Caco-2 (cell line): ENCODE data around the gene AUTS2. TPM values are rescaled to one million over a fixed set of nuclear protein-coding genes. Genes with fewer than 3 reads are reported as not detected.

ENCODE experiments used
- BruUV-seq: library from RNA; stranded (reverse); fragments of 400-500 nt; replicated peaks from 2 replicates; lab custom pipeline; 2021; lab: Mats Ljungman, UMichigan
- CTCF ChIA-PET: fragments of 300-600 bp; sonication (Branson Sonifier 250); formaldehyde crosslinking; loops from one replicate; lab custom pipeline; 2022; ENCODE audit warnings: antibody characterized with exemption; lab: Charles Lee
- POLR2A ChIA-PET: fragments of 300-600 bp; sonication (Branson Sonifier 250); formaldehyde crosslinking; loops from one replicate; lab custom pipeline; 2022; ENCODE audit warnings: antibody characterized with exemption; lab: Charles Lee
- DNase-seq, 2 experiments: peaks; one replicate each; pipeline versions ENCODE4 v3.0.0 to v3.0.0-alpha.2; 2020 to 2022
- H3K27me3 ChIP-seq: replicated peaks from 2 replicates; pipeline ENCODE4 v1.6.0; 2011; ENCODE audit warnings: low read length; ENCODE audit not compliant: control insufficient read depth, insufficient read depth
- H3K36me3 ChIP-seq: 2 replicates; pipeline ENCODE4 v1.5.1; 2011; ENCODE audit warnings: low read length; ENCODE audit not compliant: control insufficient read depth, insufficient read depth
- H3K4me1 ChIP-seq: fragments of 250-450 bp; sonication (Bioruptor Pico); 2 replicates; pipeline ENCODE4 v1.5.1; 2020; ENCODE audit warnings: mild to moderate bottlenecking
- H3K4me3 ChIP-seq: 2 replicates; pipeline ENCODE4 v1.5.1; 2011; ENCODE audit warnings: low read depth, mild to moderate bottlenecking, control low read depth, low read length
- H3K9me3 ChIP-seq: fragments of 250-450 bp; sonication (Bioruptor Pico); 2 replicates; pipeline ENCODE4 v1.5.1; 2020; ENCODE audit warnings: mild to moderate bottlenecking, moderate library complexity
- H3K27ac Mint-ChIP-seq: one replicate; pipeline ENCODE4 v1.8.0; 2022; ENCODE audit warnings: mixed read lengths; ENCODE audit not compliant: unreplicated experiment
- H3K27me3 Mint-ChIP-seq: one replicate; pipeline ENCODE4 v1.8.0; 2022; ENCODE audit warnings: mixed read lengths; ENCODE audit not compliant: insufficient read depth, unreplicated experiment
- H3K36me3 Mint-ChIP-seq: one replicate; pipeline ENCODE4 v1.8.0; 2022; ENCODE audit warnings: mild to moderate bottlenecking, mixed read lengths; ENCODE audit not compliant: insufficient read depth, unreplicated experiment
- H3K4me1 Mint-ChIP-seq: one replicate; pipeline ENCODE4 v1.8.0; 2022; ENCODE audit warnings: low read depth, mixed read lengths; ENCODE audit not compliant: unreplicated experiment
- H3K4me3 Mint-ChIP-seq: one replicate; pipeline ENCODE4 v1.8.0; 2022; ENCODE audit warnings: mild to moderate bottlenecking, moderate library complexity, mixed read lengths; ENCODE audit not compliant: unreplicated experiment
- H3K9me3 Mint-ChIP-seq: one replicate; pipeline ENCODE4 v1.8.0; 2022; ENCODE audit warnings: mixed read lengths; ENCODE audit not compliant: unreplicated experiment
- intact Hi-C: fragments of 100-400 bp; cut with micrococcal nuclease; formaldehyde crosslinking; loops from one replicate; pipeline ENCODE4 v1.10.0; 2022; ENCODE audit not compliant: unreplicated experiment
- total RNA-seq: library from RNA; stranded (reverse); gene quantifications from 2 replicates; pipeline ENCODE4 v1.2.3, GENCODE V29; 2022
- TF ChIP-seq, protein P1 (sequence below), 2 experiments: fragments of 200-600 bp in 1 of 2; IDR thresholded peaks; 1 replicate in 1 of 2; 2 replicates in 1 of 2; pipeline versions ENCODE4 v1.5.1 to v1.8.0; 2011 to 2022; ENCODE audit warnings: antibody characterized with exemption in 1 of 2, control low read depth in 1 of 2, inconsistent platforms in 1 of 2, low read depth in 1 of 2, low read length in 1 of 2, mild to moderate bottlenecking in 1 of 2, moderate library complexity in 1 of 2; ENCODE audit not compliant: insufficient read depth in 1 of 2, severe bottlenecking in 1 of 2, unreplicated experiment in 1 of 2

AUTS2 gene
- total RNA-seq, 1 experiment from 2014 or later: 37.1 TPM

DNA sequence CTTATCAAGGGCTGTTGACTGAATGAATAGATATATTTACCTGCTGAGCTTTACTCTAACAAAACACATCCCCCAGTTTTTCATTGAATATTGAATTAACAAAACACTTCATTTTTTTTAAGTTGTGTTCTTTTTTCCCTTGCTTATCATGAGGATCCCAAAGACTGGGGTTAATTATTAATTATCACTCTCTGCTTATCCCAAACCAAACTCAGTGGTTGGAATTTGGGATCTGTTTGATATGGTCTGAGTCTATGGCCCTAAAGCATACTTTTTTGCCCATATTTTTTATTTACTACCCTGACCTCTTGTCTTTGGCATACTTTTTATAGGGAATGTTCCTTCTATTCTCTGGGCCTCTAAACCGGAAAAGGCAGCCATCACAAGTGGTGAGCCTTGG is 836.5 kb downstream of the AUTS2 start:
- no peak overlapping the region for H3K4me3 Mint-ChIP-seq
- peaks cover 20% of the 10 kb centered on the region for H3K4me1 Mint-ChIP-seq
- TF ChIP-seq, protein P1, sequence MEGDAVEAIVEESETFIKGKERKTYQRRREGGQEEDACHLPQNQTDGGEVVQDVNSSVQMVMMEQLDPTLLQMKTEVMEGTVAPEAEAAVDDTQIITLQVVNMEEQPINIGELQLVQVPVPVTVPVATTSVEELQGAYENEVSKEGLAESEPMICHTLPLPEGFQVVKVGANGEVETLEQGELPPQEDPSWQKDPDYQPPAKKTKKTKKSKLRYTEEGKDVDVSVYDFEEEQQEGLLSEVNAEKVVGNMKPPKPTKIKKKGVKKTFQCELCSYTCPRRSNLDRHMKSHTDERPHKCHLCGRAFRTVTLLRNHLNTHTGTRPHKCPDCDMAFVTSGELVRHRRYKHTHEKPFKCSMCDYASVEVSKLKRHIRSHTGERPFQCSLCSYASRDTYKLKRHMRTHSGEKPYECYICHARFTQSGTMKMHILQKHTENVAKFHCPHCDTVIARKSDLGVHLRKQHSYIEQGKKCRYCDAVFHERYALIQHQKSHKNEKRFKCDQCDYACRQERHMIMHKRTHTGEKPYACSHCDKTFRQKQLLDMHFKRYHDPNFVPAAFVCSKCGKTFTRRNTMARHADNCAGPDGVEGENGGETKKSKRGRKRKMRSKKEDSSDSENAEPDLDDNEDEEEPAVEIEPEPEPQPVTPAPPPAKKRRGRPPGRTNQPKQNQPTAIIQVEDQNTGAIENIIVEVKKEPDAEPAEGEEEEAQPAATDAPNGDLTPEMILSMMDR (IDR thresholded peaks at IDR 0.05; ENCODE audit: insufficient read depth in 1 of 2, low read depth in 1 of 2, low read length in 1 of 2, severe bottlenecking in 1 of 2, unreplicated experiment in 1 of 2): no peak
- H3K36me3 Mint-ChIP-seq: no peaks in the 10 kb centered on the region
- CTCF ChIA-PET: no interaction called here
- POLR2A ChIA-PET: no interaction called here
- BruUV-seq: no TSS peak
- Histone ChIP-seq H3K36me3 (no peaks in the 10 kb centered on the region), H3K9me3 (no peaks in the 10 kb centered on the region), H3K4me3 (no peak overlapping the region), H3K27me3 (no peaks in the 10 kb centered on the region), H3K4me1 (peaks cover 11% of the 10 kb centered on the region)
- intact Hi-C loops: no loop called here
- H3K9me3 Mint-ChIP-seq: no peaks in the 10 kb centered on the region
- no peaks in the 10 kb centered on the region for H3K27me3 Mint-ChIP-seq
- no peak for DNase-seq
- H3K27ac Mint-ChIP-seq: peak overlapping the region; percentile 33

DNA sequence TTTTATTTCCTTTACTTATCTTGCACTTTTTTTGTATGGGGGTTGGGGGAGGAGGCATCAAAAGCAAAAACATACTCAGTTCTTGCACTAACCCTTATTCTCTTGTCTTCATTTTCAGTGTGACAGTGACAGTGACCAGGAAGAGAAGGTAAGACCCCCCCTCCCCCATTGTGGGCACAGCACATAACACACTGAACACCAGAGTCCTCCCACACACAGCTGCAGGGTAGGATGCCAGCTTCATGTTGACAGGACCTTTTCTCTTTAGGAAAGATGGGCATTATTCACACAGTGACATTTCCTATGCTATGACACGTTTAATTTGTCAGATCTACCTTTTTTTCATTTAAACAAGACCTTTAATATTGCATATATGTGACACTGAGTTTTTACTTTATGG is 837.4 kb downstream of the AUTS2 start:
- no peak overlapping the region for H3K27ac Mint-ChIP-seq
- peaks cover 11% of the 10 kb centered on the region for H3K4me1 ChIP-seq
- ChIA-PET CTCF (no interaction called here), POLR2A (no interaction called here)
- H3K9me3 Mint-ChIP-seq: no peaks in the 10 kb centered on the region
- peaks cover 20% of the 10 kb centered on the region for H3K4me1 Mint-ChIP-seq
- TF ChIP-seq, protein P1 (IDR thresholded peaks at IDR 0.05; ENCODE audit: insufficient read depth in 1 of 2, low read depth in 1 of 2, low read length in 1 of 2, severe bottlenecking in 1 of 2, unreplicated experiment in 1 of 2): no peak
- H3K9me3 ChIP-seq: no peaks in the 10 kb centered on the region
- no peak overlapping the region for H3K4me3 ChIP-seq
- no peaks in the 10 kb centered on the region for H3K36me3 Mint-ChIP-seq
- no peaks in the 10 kb centered on the region for H3K27me3 ChIP-seq
- intact Hi-C loops: no loop called here
- no peak for DNase-seq
- no TSS peak for BruUV-seq
- no peaks in the 10 kb centered on the region for H3K36me3 ChIP-seq
- H3K4me3 Mint-ChIP-seq: no peak overlapping the region
- H3K27me3 Mint-ChIP-seq: no peaks in the 10 kb centered on the region

DNA sequence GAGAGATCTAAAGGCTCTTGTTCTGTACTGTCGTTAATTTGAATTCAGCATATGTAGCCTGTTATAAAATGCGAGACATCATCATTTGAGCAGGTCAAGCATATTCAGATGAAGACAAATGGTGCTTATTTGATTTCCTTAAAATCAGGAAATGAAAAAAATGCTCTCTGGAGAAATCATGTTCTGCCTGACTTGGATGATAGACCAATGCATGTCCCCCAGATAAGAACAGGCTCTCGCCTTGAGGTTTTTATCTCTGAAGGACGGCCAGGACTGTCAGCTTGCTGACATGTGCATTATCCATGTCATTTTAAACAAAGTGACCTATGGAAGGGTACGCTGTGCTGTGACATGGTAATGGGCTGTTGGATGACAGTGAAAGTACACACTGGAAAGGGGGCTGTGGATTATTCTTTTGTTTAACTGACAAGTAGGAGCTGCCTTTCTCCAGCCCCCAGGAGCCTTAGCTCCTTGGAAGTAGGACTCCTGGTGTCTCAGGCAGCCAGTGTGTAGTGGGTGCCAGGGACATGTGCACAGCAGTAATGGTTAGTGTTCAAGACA is 838.6 kb downstream of the AUTS2 start:
- ChIA-PET CTCF (interaction anchor here (0.6 kb wide), 1 partner anchor 201 kb away, joined by 4 read pairs; no protein-coding TSS in a partner anchor), POLR2A (no interaction called here)
- intact Hi-C loops: no loop called here
- Histone ChIP-seq H3K36me3 (no peaks in the 10 kb centered on the region), H3K27me3 (no peaks in the 10 kb centered on the region), H3K4me3 (no peak overlapping the region), H3K9me3 (no peaks in the 10 kb centered on the region), H3K4me1 (peaks cover 11% of the 10 kb centered on the region)
- no peak for DNase-seq
- no peaks in the 10 kb centered on the region for H3K9me3 Mint-ChIP-seq
- H3K4me1 Mint-ChIP-seq: peaks cover 20% of the 10 kb centered on the region
- TF ChIP-seq, protein P1 (IDR thresholded peaks at IDR 0.05; ENCODE audit: insufficient read depth in 1 of 2, low read depth in 1 of 2, low read length in 1 of 2, severe bottlenecking in 1 of 2, unreplicated experiment in 1 of 2): no peak
- no peak overlapping the region for H3K27ac Mint-ChIP-seq
- H3K4me3 Mint-ChIP-seq: no peak overlapping the region
- H3K36me3 Mint-ChIP-seq: no peaks in the 10 kb centered on the region
- no peaks in the 10 kb centered on the region for H3K27me3 Mint-ChIP-seq
- BruUV-seq: no TSS peak
